HG02884 (cell line): ENCODE results near the gene EHMT2.

ENCODE experiments used
- ATAC-seq: cut with Tn5 transposase; IDR thresholded peaks from one replicate; pipeline ENCODE4 v1.9.1; 2021; ENCODE audit warnings: mild to moderate bottlenecking, moderate library complexity; ENCODE audit not compliant: unreplicated experiment

EHMT2 gene

GRCh38 chr6:31889331-31889972 lies 8.0 kb downstream of the EHMT2 start:
- ATAC-seq: no peak

- no peak for ATAC-seq
Observed at GRCh38 chr6:31888276-31889258, 8.9 kb downstream of the EHMT2 start.

DNA sequence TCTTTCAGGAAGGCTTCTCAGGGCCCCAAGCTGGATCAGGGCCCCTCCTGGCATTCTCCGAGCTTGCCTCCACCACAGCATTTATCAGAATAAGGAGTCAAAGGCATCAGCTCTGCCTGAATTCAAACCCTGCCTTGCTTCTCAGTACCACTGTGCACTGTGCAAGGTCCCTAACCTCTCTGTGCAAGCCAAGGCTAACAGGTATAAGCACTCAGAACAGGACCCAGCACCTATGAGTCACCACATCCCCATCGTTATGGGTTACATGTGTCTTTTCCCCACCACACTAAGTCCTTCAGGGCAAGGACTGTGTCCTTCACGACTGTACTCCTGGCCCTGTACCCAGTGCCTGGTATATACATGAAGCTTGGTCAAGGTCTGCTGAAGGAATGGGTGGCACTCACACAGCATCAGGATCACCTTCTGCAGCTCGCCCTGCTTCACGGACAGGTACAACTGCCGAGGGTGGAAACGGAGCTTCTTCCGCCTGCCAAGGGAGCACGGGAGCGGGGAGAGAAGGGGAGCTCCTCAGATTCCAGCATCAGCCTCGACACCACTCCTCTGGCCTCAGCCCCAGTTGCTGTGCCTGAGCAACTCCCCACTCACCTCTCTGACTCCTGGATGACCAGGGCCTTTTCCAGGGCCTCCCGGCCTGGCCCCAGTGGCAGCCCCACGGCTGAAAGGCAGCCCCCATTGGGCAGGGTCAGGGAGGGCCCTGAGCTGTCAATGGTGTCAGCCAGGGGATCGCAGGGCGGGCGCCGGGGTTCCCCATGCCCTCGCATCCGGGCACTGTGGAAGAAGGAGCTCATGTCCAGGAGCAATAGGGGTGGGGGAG lies 10.1 kb downstream of the EHMT2 start:
- ATAC-seq: no peak

- no peak for ATAC-seq
Observed at GRCh38 chr6:31886541-31886991, 10.9 kb downstream of the EHMT2 start.

- no peak for ATAC-seq
Observed at GRCh38 chr6:31884528-31885035, 12.9 kb downstream of the EHMT2 start.

- ATAC-seq: no peak
Observed at GRCh38 chr6:31883676-31884075, 13.8 kb downstream of the EHMT2 start.

- ATAC-seq: no peak
Observed at GRCh38 chr6:31882344-31882743, 15.2 kb downstream of the EHMT2 start.

DNA sequence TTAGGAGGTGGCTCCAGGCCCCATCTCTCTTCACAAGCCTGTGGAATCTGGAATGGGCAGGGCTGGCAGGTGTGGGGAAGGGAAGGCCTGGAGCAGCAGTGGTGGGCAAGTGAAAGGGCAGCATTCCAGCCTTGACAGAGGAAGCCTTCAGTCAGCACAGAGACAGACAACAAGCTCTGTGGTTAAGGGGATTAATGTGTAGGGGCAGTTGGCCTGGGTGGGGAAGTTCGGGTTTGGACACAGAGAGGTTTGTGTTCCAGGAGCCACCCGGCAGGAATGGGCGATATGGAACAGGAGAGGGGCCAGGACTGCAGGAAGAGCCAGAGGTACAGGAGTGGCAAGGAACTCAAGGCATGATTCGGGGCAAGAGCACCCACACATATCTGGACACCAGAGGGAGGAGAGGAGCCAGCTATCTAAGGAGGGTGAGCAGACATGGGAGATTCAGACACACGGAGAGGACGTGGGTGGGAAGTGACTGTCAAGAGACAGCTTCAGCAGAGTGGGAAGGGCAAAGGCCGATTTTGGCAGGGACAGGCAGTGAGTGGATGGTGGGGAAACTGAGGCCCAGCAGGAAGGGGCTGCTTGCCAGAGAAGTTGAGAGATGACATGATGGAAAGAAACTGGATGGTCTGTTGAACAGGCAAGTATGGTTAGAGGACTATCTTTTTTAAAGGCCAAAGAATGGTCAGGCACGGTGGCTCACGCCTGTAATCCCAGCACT lies 16.2 kb downstream of the EHMT2 start:
- no peak for ATAC-seq

DNA sequence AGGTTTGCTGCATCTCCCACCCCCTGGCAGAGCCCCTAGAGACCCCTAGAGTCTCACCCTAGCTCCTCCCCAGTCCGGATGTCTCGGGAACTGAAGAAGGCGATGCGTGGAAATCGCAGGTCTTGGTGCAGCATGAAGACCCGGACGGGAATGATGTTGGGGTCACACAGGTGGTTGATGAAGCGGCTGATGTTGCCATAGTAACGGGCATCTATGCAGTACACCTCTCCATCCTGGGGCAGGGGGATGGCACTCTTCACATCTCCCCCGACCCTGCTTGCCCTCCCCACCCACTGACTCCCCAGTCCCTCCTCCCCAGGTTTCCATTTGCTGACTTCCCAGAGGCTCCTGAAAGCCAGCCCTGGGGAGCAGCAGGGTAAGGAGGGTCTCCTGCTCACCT lies 16.9 kb downstream of the EHMT2 start:
- ATAC-seq: no peak

DNA sequence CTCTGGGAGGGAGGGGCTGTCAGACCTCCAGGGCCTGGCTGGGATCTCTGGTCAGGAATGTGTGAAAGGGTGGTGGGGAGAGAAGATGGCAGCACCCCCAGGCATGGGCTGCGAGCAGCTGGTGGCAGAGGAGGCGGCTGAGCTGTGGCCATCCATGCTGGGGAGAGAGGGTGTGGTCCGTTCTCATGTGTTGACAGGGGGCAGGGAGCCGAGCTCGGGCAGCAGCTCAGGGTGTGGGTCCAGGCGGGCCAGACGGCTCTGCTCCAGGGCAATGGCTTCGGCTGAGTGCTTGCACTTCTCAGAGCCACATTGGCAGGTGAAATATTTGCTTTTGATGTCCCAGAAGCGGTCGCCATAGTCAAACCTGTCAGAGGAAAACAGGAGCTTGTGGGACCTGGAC lies 17.6 kb downstream of the EHMT2 start:
- ATAC-seq: no peak

- ATAC-seq: no peak
Observed at GRCh38 chr6:31879143-31879542, 18.4 kb downstream of the EHMT2 start.

DNA sequence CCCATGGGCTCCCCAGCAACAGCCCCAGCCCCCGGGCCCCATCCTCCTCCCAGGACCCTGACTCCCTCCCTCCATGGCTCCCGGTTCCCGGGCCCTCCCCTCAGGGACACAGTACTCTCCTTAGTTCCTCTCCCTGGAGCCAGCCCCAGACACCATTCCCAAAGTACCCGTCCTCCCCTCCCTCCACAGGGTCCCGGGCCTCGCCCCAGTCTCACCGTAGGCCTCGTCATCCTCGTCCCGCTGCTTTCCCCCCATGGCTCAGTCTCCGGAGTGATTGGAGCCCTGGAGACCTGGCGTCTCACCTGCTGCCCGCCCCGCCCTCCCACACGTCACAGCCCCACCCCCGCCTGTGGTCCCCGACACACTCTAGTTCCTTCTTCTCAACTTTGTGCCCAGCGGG lies 18.8 kb downstream of the EHMT2 start, which contains the start of gene SLC44A4:
Gene SLC44A4, minus strand, starts transcription at position 272 of the 400 bp plus-strand sequence. Its CDS starts 17 bp downstream, at position 255.
- ATAC-seq: no peak

DNA sequence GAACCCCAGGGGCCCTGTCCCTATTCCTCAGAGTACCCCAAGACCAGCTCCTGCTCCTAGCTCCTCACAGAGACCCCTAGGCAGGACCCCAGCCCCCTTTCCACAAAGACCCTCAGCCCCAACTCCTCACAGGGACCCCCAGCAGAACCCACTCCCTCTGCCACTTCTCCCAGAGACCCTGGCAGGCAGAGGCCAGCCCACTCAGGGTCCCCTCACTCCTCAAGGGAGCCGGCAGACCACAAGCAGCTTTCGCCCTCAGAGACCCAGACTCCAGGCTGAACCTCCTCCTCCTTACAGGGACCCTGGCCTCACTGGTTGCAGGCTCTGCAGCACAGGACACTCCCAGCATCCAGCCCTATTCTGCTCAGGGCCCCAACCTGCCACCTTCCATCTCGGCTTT lies 19.3 kb downstream of the EHMT2 start:
- ATAC-seq: no peak

DNA sequence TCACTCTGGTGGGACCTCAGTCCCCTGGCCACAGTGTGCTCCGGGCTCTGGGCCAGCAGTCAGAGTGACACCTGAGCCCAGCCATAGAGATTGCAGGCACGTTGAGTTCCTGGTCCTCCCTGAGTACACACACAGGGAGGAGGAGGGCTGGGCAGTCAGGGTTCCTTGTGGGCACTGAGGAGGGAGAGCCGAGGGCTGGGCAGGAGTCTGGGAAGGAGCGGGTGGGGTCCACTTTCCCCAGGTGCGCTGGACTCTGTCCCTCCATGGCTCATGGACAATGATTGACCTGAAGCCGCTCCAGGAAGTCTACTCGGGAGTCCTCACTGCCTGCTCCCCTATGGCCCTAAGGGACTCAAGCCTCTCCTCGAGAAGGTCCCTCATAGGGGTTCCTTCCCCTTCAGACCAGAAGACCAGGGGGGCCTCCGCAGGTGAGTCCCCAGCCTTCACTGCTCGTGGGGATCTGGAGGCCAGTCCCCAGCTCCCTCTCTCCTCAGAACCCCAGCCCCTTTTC lies 19.8 kb downstream of the EHMT2 start:
- no peak for ATAC-seq

- ATAC-seq: no peak
Observed at GRCh38 chr6:31877125-31877650, 20.3 kb downstream of the EHMT2 start.

DNA sequence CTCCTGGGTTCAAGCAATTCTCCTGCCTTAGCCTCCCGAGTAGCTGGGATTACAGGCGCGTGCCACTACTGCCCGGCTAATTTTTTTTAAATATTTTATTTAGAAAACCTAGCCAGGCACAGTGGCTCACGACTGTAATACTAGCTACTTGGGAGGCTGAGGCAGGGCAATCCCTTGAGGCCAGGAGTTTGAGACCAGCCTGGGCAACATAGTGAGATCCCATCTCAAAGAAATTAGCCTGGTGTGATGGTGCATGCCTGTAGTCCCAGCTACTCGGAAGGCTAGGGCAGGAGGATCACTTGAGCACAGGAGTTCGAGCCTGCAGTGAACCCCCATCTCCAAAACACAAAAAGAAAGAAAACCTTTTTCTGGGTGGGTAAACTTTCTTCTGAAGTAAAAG lies 21.1 kb downstream of the EHMT2 start:
- no peak for ATAC-seq

DNA sequence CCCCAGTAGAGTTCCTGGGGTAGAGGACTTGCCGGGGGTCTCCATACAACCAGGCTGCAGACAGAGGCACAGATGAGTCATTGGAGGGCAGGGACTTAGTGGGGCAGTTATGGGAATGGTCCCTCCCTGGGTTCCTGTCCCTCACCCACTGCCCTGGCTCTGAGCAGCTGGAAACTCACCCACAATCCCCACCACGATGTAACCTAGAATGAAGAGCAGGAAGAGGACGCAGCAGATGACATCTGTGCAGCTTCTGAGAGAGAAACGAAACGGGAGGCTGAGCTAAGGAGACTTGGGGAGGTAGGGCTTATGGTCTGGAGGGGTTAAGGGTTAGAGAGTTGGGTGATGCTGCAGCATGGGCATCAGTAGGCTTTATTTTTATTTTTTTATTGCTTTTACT lies 21.6 kb downstream of the EHMT2 start:
- ATAC-seq: no peak

GRCh38 chr6:31874836-31875572 lies 22.5 kb downstream of the EHMT2 start:
- ATAC-seq: no peak

GRCh38 chr6:31874084-31874670 lies 23.3 kb downstream of the EHMT2 start:
- no peak for ATAC-seq
